GM20431 (cell line): ENCODE measurements around the gene ZFR2.

Experiments used
- in situ Hi-C: fragments of 300-500 bp; cut with MseI, MboI; formaldehyde crosslinking; loops from one replicate; pipeline ENCODE4 v1.15.0; 2020; ENCODE audit warnings: low sequenced_read_pairs; ENCODE audit not compliant: unreplicated experiment

The ZFR2 gene

GRCh38 chr19:3796358-3796757 lies 72.5 kb downstream of the ZFR2 start:
- in situ Hi-C loops = no loop called here

- in situ Hi-C loops = no loop called here
These were observed 75.0 kb downstream of the ZFR2 start for GRCh38 chr19:3793799-3794198.

- in situ Hi-C loops = no loop called here
These were observed 76.7 kb downstream of the ZFR2 start for GRCh38 chr19:3792114-3792513.

- in situ Hi-C loops = no loop called here
These were observed 77.9 kb downstream of the ZFR2 start for GRCh38 chr19:3790941-3791340.

- in situ Hi-C loops = no loop called here
These were observed 78.6 kb downstream of the ZFR2 start for GRCh38 chr19:3790209-3790734.

- in situ Hi-C loops = no loop called here
These were observed 79.7 kb downstream of the ZFR2 start for GRCh38 chr19:3788996-3789778.

- in situ Hi-C loops = no loop called here
These were observed 82.7 kb downstream of the ZFR2 start, which contains the start of gene MATK for GRCh38 chr19:3785938-3786824. TSS of gene MATK (minus strand) at chr19:3786381. CDS start at chr19:3785135, 1,246 bp downstream.

GRCh38 chr19:3785451-3785937 lies 83.3 kb downstream of the ZFR2 start:
- in situ Hi-C loops = no loop called here

GRCh38 chr19:3784607-3785450 lies 84.0 kb downstream of the ZFR2 start:
- in situ Hi-C loops = no loop called here

GRCh38 chr19:3783660-3784584 lies 84.9 kb downstream of the ZFR2 start:
- in situ Hi-C loops = no loop called here

- in situ Hi-C loops = no loop called here
These were observed 85.9 kb downstream of the ZFR2 start for GRCh38 chr19:3782903-3783302.

- in situ Hi-C loops = no loop called here
These were observed 86.5 kb downstream of the ZFR2 start for GRCh38 chr19:3782330-3782729.

- in situ Hi-C loops = no loop called here
These were observed 87.2 kb downstream of the ZFR2 start for GRCh38 chr19:3781603-3782002.

- in situ Hi-C loops = no loop called here
These were observed 88.0 kb downstream of the ZFR2 start for GRCh38 chr19:3780786-3781304.

- in situ Hi-C loops = no loop called here
These were observed 89.7 kb downstream of the ZFR2 start for GRCh38 chr19:3778899-3779723.

GRCh38 chr19:3778104-3778867 lies 90.6 kb downstream of the ZFR2 start:
- in situ Hi-C loops = no loop called here

- in situ Hi-C loops = no loop called here
These were observed 92.3 kb downstream of the ZFR2 start for GRCh38 chr19:3776479-3777040.
